Measurements from ENCODE around the gene TMSB10.
"Not testable (repeated sequence)": the region's sequence is repeated elsewhere in the genome, so short reads cannot be mapped to it uniquely, and the experiment has no call there.

Gene TMSB10

DNA sequence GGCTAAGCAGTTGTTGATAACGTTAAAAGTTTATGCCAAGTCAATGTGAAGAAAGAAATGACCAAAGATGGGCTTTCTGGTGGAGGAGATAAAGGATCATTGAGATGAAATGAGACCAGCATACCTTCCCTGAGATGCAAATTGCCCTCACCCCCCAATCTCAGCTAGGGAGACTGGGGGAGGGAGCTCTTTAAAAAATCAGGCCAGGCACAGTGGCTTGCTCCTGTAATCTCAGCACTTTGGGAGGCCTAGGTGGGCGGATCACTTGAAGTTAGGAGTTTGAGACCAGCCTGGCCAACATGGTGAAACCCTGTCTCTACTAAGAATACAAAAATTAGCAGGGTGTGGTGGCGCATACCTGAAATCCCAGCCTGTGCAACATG, 34.6 kb downstream of the TMSB10 start:
- no peak for DNase-seq (ENCODE audit: low spot score)

DNA sequence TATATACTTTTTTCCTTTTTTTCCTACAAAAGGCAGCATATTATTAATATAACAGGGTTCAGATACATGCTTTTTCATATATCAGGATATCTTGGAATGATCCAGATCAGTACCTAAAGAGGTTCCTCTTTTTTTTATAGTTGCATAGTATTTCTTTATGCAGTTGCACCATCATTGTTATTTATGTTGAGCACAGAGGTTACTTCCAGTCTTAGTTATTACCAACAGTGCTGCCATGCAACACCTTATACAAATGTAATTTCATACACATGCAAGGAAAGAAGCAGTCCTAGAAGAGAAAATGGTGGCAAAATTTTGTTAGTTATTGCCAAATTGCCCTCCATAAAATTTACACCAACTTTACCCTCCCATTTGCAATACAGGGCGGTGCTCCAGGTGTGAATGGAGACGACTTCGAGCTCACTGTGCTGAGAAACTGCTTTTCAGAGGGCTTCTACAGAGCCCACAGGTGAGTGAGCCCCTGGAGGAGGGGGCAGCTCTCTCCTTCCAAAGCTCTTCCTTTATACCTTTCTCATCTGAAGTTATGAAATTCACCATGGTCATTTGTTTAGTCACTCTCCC, 35.5 kb downstream of the TMSB10 start:
- DNase-seq (ENCODE audit: low spot score): no peak

DNA sequence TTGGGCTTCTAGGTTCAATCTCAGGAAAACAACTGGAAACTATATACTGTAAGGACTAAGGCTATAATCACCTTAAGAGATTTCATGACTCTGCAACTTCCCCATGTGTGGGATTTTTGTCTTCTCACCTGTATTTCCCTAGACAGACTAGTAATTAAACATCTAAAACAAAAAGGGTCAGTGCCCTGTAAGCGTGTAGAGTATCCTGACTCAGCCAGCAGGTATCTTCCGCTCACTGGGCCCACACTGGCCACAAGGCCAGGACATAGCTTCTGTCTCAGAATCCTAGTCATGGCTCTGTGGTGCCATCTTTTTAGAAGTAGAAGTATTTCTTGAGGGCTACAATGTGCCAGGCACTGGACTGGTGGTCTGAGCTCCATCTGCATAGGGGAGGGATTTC, 36.7 kb downstream of the TMSB10 start:
- DNase-seq (ENCODE audit: low spot score): no peak

DNA sequence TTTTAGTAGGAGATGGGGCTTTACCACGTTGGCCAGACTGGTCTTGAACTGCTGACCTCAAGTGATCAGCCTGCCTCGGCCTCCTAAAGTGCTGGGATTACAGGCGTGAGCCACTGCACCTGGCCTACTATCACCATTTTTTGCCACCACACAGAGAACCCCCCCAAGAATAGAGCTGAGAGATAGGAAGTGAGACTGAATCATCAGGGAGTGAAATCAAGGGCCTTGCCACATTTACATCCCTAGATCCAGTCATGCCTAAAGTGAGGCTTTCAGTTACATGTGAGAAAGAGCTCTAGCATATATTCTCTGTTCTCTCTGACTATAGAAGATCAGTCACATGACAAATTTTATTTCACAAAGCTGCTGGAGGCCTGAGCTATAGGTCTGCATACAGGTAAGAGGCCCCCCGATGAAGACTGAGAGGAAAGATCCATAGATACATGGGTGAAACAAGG, 37.5 kb downstream of the TMSB10 start:
- no peak for DNase-seq (ENCODE audit: low spot score)

DNA sequence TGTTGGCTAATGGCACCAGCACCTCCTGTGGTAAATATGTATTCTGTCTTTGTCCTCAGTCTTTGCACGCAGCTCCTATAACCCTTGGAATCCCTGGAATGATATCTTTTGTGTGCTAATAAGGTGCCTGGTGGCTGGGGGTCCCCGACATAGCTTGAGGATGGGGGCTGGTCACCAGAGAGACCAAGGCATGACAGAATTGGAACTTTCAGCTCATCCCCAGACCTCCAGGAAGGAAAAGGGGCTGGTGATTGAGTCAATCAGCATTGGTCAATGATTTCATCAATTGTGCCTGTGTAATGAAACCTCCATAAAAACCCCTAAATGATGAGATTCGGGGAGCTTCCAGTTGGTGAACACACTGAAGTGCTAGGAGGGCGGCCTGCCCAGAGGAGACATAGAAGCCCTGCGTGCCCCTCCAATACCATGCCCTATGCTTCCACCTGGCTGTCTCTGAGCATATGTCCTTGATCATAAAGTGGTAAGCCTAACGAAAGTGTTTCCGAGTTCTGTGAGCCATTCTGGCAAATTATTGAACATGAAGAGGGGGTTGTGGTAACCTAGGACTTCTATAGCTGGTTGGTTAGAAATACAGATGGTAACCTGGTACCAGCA, 38.9 kb downstream of the TMSB10 start:
- no peak for DNase-seq (ENCODE audit: low spot score)

DNA sequence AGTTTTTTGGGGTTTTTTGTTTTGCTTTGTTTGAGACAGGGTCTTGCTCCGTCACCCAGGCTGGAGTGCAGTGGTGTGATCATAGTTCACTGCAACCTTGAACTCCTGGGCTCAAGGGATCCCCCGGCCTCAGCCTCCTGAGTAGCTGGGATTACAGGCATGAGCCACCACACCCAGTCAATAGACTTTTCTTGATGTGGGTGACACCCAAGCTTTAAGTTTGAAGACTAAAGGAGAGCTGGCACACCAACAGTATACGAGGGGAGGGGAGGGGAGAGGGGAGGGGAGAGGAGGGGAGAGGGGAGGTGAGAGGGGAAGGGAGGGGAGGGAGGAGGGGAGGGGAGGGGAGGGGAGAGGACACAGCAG, 40.4 kb downstream of the TMSB10 start:
- not testable (repeated sequence) for DNase-seq (ENCODE audit: low spot score)

DNA sequence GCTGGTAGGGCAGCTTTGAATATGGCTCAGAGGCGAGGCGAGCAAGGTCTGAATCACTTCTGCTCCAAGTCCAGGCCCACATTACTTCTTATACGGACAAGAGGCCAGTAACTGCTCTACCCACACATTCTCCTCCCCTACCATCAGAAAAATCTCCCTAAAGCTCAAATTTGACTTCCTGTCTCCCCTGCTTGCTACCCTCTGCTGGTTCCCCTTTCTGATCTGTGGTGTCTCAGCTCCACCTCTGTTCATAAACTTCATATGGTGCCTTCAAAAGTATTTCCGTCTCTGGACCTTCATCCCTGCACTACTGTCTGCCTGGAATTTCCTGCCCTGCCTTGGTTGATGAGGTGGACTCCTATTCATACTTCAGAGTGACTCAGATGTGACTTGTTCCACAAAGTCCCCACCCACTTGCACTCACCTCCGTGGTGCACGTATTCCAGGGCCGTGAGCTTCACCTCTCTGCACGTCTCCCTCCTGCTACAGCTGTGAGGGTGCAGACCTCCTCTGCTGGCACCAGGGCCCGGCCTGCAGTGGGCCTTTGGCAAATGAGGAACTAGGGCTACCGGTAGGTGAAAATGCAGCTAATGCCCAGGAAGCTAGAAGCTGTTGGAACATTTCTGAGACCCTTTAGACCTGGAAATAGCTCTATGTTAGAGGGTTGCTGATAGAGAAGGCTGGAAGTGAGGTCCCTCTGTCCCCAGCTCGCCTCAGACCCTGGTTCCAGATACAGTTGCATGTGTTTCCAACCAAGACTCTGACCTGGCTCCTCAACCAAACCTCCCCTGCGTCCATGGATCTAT, 41.0 kb downstream of the TMSB10 start:
- no peak for DNase-seq (ENCODE audit: low spot score)

DNA sequence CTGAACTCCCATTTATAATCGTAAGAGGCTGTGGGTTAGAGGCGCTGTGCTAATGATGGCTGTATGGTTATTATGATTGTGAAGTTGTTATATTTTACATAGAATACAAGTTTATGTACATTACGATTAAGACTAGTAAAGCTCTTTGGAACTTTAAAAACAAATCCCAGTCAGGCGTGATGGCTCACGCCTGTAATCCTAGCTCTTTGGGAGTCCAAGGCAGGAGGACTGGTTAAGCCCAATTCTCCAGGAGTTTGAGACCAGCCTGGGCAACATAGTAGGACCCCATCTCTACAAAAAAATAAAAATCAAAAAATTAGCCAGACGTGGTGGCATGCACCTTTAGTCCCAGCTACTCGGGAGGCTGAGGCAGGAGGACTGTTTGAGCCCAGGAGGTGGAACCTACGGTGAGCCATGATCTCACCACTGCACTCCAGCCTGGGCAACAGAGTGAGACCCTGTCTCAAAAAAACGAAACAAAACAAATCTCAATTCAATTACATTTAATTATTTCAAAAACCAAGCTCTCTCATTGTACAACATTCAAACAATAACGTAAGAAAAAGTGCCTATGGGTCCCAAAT, 41.6 kb downstream of the TMSB10 start:
- no peak for DNase-seq (ENCODE audit: low spot score)

DNA sequence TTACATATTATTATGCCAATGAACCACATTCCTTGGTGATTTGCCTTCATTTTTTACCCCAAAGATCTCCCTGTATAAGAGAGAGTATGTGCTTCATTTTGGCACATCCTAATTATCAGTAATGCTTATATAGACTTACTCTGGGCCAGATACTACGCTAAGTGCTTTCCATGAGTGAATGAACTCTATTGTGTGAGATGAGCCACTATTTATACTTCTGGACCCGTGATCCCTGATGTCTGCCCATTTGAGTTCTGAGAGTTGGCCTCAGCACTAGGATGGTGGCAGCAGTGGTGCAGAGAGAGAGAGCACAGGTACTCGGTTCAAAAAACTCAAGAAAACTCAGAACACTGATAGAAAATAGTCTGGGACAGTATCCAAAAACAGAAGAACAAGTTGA, 48.1 kb downstream of the TMSB10 start:
- no peak for DNase-seq (ENCODE audit: low spot score)

DNA sequence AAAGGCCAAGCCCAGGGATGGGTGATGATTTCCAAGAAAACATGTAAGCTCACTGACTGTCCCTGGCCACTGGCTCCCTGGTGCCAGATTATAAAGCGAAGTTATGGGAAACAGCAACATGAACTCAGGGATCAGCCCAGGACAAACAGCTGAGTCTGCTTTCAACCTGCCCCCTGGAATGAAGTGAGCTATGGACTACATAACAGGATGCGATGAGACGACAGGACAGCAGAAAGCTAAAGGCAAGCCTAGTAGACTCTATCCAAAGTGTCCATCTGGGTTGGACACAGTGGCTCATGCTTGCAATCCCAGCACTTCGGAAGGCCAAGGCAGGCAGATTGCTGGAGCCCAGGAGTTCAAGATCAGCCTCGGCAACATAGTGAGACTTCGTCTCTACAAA, 48.9 kb downstream of the TMSB10 start:
- no peak for DNase-seq (ENCODE audit: low spot score)
